Femur (tissue), 1 donor: ENCODE results near the gene ZSWIM7.
A peak's percentile ranks its signal among the peaks of the same experiment; 100 is the strongest.

Source experiments
- DNase-seq: peaks from one replicate; pipeline ENCODE4 v3.0.0-alpha.2; 2017

Gene ZSWIM7

GRCh38 chr17:15999141-15999973, at the start of gene ZSWIM7, which contains the start of gene TTC19:
TSS of gene ZSWIM7 (minus strand) at chr17:15999704. CDS start at chr17:15999594, 110 bp downstream.
TSS of gene TTC19 (plus strand) at chr17:15999824. CDS start at chr17:15999849, 25 bp downstream.
- peak; percentile 97 for DNase-seq

GRCh38 chr17:16048811-16049449, 49.4 kb upstream of the ZSWIM7 start:
- DNase-seq: no peak

GRCh38 chr17:16046966-16047365, 47.5 kb upstream of the ZSWIM7 start:
- DNase-seq: no peak

- DNase-seq: no peak
Observed at GRCh38 chr17:16044487-16044886, 45.0 kb upstream of the ZSWIM7 start.

- DNase-seq: peak; percentile 25
Observed at GRCh38 chr17:16040710-16041251, 41.3 kb upstream of the ZSWIM7 start.

GRCh38 chr17:16037636-16038035, 38.1 kb upstream of the ZSWIM7 start:
- DNase-seq: no peak

- DNase-seq: no peak
Observed at GRCh38 chr17:16036261-16036660, 36.8 kb upstream of the ZSWIM7 start.

GRCh38 chr17:16033729-16034349, 34.3 kb upstream of the ZSWIM7 start:
- no peak for DNase-seq

GRCh38 chr17:16027708-16028584, 28.4 kb upstream of the ZSWIM7 start:
- DNase-seq: no peak

GRCh38 chr17:16026895-16027294, 27.4 kb upstream of the ZSWIM7 start:
- no peak for DNase-seq

- no peak for DNase-seq
Observed at GRCh38 chr17:16025202-16025601, 25.7 kb upstream of the ZSWIM7 start.

- no peak for DNase-seq
Observed at GRCh38 chr17:16023881-16024280, 24.4 kb upstream of the ZSWIM7 start.

- DNase-seq: no peak
Observed at GRCh38 chr17:16019347-16019746, 19.8 kb upstream of the ZSWIM7 start.

GRCh38 chr17:16013943-16014407, 14.5 kb upstream of the ZSWIM7 start:
- no peak for DNase-seq

- no peak for DNase-seq
Observed at GRCh38 chr17:16007439-16007838, 7.9 kb upstream of the ZSWIM7 start.

GRCh38 chr17:16005636-16006035, 6.1 kb upstream of the ZSWIM7 start:
- no peak for DNase-seq

GRCh38 chr17:16003841-16004240, 4.3 kb upstream of the ZSWIM7 start:
- no peak for DNase-seq

GRCh38 chr17:16002708-16003260, 3.3 kb upstream of the ZSWIM7 start:
- no peak for DNase-seq

- no peak for DNase-seq
Observed at GRCh38 chr17:16001226-16001897, 1.9 kb upstream of the ZSWIM7 start.

GRCh38 chr17:15999974-16000827, 697 bp upstream of the ZSWIM7 start:
- peak; percentile 69 for DNase-seq
